Globus pallidus (tissue), 1 donor: Measurements from ENCODE around the gene PCCA.
"Not testable (repeated sequence)": the region's sequence is repeated elsewhere in the genome, so short reads cannot be mapped to it uniquely, and the experiment has no call there.

Experiments used
- DNase-seq: peaks from one replicate; pipeline ENCODE4 v3.0.0-alpha.2; 2015; ENCODE audit warnings: low spot score

The PCCA gene

GRCh38 chr13:100098445-100099116, 9.7 kb downstream of the PCCA start:
- DNase-seq: no peak

DNA sequence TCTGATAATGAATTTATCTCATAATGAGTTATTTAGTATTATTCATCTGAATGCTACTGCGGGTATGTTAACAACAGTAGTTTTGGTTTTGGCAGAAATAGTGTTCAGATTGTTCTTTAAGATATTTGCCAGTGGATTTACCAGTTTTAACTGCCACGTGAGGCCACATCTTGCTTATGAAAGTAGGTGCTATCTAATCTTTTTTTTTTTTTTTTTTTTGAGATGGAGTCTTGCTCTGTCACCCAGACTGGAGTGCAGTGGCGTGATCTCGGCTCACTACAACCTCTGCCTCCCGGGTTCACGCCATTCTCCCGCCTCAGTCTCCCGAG, 10.2 kb downstream of the PCCA start:
- not testable (repeated sequence) for DNase-seq

GRCh38 chr13:100100115-100100879, 11.4 kb downstream of the PCCA start:
- peak; percentile 47 for DNase-seq

- no peak for DNase-seq
Observed at GRCh38 chr13:100102042-100102441, 13.1 kb downstream of the PCCA start.

DNA sequence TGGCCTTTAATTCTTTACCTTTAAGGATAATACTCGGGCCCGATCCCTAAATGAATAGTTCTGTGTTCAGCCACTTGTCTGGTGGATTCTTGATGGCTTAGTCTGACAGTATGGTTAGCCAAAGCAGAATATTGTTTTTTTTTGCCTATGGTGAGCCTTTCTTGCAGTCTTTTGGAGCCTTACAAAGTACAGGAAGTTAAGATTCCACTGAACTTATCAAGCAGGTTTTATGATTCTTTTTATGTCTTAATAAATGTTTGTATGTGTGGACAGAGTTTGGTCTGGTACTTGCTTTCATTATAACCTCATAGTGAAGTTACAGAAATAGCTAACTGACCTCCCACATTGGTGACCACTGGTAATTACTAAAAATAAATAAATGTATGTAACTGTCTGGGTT, 17.1 kb downstream of the PCCA start:
- DNase-seq: no peak

DNA sequence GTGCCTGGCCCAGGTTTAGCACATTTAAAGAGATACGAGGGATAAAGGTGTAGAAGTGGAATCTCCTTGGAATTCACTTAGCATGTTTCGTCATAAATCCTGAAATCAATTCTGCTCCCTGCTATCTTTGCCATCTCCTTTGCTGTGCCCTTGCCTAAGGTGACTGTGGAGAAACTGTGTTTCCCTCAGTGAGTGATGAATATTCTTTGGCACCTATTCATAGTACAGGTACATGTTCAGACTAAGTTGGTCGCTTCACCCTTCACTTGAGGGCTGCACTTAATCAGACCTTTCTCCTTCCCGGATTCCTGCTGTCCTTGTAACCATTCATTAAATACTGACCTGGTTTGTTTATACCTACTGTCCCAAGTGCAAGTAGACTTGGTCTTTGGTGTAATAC, 17.8 kb downstream of the PCCA start:
- no peak for DNase-seq

DNA sequence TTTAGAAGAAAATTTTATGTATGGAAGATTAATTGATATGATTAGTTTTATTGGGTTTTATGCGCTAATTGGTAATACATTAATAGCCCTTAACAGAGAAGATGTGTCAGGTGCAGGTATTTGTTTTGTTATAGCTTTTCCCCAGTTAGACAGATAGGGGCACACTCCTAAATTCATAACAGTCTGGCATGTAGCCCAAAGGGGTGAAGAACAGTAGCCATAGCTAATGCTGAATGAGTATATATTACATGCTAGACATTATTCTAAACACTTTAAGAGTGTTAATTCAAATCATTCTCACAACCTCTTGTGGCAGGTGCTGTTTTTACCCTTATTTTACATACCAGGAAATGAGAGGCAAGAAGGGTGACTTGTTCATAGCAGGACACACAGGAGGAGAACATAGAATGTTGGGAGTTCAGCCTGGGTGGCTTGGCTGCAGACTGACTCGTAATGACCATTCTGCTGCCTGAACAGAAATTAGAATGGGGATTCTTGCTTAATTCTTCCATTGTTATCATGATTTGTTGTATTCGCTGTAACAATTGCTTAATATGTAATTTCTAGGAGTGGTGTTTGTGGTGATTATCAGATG, 20.1 kb downstream of the PCCA start:
- no peak for DNase-seq

GRCh38 chr13:100110269-100110668, 21.4 kb downstream of the PCCA start:
- DNase-seq: no peak

DNA sequence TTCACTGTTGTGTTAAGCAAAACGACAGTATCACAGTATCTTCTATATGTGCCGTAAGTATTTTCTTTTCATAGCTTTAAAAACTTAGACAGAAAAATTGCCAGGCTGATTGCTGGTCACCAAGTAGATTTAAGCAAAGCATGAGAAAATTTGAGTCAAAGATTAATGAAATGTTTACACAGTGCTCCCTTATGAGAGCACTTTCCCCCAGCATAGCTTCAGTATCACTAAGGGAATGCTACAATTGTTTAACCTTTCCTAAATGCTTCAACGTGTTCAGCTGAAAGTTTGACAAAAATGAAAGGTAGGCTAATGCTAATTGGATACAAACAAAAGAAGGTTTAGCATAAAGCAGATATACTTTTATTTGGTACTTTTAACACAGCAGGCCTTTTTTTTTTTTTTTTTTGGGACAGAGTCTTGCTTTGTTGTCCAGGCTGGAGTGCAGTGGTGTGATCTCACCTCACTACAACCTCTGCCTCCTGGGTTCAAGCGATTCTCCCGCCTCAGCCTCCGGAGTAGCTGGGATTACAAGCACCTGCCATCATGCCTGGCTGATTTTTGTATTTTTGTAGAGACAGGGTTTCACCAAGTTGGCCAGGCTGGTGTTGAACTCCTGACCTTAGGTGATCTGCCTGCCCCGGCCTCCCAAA, 23.4 kb downstream of the PCCA start:
- no peak for DNase-seq

DNA sequence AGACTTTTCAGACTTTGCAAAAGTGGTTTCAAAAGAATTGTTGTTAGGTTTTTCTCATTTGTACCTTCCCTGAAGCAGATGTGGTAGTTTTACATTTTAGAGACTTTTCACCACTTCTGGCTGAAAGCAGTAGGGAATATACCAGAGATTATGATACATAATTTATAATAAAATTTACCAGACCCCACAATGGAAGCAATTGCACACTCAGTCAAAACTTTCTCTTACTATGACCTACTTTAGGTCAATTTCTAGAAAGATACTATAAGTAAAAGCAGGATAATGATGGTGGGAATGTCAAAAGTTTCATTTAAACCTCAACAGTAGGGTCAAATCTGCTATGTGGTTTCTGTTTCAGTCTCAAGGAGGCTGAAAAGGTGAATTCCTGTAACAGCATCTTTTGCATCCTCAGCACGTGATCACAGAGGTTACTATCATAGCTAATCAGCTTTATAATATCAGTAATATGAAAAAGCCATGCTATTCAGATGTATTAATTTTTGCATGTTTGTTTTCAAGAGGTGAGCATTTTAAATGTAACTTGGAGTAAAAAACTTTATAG, 26.9 kb downstream of the PCCA start:
- no peak for DNase-seq

GRCh38 chr13:100124265-100124664, 35.4 kb downstream of the PCCA start:
- no peak for DNase-seq

GRCh38 chr13:100125946-100126345, 37.1 kb downstream of the PCCA start:
- no peak for DNase-seq

- DNase-seq: no peak
Observed at GRCh38 chr13:100128373-100128772, 39.5 kb downstream of the PCCA start.

DNA sequence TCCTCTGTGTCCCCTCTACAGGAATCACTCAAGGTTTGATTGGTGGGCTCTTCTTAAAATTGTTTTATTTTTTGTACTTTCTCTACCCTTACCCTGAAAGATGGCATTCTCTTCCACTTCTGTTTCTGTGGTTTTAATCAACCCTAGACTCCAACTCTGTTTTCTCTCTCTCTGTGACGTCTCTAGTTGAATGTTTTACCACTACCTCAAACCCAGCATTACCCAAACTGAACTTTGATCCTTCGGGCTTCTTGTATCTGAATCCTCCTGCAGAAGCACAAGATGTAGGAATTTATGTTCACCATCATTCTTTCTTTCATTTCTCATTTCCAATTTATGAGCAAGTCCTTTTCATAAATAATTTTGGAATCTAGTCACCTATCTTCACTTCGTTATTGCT, 39.9 kb downstream of the PCCA start:
- DNase-seq: no peak

GRCh38 chr13:100129605-100130004, 40.7 kb downstream of the PCCA start:
- DNase-seq: peak; percentile 28

DNA sequence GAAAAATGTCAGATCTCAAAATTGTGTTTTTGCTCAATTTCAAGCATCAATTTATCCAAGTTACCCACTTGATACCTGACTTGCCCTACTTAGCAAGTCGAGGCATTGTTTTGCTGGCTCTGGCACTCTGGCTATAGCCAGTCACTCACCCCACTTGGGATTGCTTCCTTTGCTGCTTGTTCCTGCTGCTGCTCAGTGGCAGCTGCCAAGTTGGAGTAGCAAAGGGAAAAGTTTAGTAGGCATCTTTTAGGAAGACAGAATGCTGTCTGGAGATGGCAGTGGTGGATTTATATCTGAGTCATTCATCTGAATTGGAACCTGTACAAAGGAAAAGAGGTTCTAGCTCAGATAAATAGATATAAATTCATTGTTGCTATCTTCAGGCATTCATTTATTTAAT, 41.2 kb downstream of the PCCA start:
- DNase-seq: peak; percentile 25

DNA sequence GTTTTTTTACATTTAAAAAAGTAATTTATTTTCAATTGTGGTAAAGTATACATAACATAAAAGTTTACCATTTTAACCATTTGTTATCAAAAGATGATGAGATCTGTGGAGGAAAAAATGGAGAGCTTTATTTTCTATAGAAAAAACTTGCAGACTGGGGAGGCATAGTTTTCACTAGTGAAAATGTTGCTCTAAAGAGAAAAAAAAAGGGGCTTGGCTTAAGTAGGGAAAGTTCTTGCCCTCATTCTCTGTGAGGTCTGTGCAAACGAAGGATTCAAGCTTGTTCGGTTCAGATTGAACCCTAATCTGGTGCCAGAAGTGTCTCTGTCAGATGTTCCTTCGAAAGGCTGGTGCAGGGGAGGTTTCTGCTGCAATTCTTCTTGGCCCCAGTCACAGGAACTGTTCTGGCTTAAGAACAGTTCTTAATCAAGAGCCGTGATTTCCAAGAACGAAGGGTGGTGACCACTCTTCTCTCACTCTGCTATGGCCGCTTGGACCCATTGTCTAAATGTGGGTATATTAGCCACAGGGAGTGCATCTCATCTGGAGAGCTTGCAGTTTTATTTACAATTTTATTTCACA, 42.1 kb downstream of the PCCA start:
- DNase-seq: no peak

DNA sequence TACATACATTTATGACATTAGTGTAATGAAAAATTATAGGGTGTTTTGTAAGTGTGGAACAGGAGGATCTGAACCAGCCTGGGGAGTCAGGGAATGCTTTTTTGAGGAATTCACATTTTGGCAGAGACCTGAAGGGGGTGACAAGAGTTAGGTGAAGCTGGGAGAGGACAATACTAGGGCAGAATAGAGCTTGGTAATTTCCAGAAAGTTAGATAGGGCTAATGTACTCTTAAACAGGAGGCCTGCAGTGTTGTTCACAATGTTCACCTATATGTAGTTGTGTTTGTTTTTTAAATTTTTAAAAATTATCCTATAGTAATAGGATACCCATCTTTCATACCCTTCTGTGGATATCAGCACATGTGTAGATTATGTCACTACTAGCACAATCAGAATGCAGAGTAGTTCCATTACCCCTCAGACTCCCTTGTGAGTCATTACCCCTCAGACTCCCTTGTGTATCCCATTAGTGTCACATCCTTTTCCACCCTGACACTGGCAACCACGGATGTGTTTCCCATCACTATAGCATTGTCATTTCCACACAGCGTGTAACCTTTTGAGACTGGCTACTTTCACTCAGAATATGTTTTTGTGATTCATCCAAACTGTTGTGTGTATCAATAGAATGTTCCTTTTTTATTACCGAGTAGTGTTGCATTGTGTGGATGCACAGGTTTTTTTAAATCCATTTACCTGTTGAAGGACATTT, 43.1 kb downstream of the PCCA start:
- no peak for DNase-seq

DNA sequence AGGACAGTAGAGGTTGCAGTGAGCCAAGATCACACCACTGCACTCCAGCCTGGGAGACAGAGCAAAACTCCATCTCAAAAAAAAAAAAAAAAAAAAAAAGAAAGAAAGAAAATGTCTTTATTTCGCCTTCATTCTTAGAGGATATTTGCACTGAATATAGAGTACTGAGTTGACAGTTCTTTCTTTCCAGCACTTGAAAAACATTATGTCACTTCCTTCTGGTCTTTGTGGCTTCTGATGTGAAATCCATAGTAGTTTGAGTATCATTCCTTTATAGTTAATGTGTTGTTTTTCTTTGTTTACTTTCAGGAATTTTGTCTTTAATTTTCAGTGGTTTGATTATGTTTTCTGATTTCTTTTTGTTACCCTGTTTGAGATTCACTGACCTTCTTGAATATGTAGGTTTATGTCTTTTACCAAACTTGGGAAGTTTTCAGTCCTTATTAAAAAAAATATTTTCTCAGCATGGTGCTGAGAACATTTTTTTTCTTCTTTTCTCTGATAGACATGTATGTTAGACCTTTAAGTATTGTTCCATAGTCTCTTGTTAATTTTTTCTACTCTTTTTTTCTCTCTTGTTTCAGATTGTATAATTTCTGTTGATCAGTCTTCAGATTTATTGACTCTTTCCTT, 50.1 kb downstream of the PCCA start:
- DNase-seq: no peak

DNA sequence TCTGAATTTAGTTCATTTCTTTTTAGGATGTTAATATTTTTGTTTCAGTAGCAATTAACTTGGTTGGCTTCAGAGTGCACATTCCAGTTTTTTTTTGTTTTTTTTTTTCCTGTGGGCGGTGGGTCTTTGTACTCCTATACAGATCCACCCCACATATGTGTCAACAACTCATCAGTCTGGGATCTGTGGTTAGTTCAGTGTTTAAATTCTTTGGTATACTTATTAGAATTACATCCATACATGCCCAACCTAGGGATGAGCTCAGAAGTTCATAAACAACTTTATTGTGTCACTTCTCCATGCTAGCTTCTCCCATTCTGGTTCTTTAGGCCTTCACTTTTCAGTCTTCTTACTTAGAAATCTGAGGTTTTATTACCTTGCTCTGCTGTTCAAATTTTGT, 50.9 kb downstream of the PCCA start:
- DNase-seq: no peak

DNA sequence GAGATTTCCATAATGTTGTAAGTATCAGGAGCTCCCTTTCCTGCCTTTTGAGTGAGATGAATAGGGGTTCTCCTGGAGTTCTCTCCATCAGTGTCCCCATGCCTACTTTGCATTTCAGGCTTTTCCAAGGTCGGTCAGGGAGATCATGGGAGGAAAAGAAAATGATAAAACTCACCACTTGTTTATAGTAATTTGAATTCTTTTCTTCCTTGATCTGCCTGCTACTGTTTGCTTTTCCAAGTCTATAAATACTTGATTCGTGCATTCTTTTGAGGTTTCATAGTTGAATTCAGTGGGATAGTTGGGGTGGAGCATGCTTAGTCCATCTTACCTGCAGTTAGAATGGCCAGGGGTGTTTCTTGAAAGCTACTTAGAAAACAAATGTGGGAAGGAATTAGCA, 51.5 kb downstream of the PCCA start:
- no peak for DNase-seq
